Measurements from ENCODE around the gene ADAMTS2.

The ADAMTS2 gene

DNA sequence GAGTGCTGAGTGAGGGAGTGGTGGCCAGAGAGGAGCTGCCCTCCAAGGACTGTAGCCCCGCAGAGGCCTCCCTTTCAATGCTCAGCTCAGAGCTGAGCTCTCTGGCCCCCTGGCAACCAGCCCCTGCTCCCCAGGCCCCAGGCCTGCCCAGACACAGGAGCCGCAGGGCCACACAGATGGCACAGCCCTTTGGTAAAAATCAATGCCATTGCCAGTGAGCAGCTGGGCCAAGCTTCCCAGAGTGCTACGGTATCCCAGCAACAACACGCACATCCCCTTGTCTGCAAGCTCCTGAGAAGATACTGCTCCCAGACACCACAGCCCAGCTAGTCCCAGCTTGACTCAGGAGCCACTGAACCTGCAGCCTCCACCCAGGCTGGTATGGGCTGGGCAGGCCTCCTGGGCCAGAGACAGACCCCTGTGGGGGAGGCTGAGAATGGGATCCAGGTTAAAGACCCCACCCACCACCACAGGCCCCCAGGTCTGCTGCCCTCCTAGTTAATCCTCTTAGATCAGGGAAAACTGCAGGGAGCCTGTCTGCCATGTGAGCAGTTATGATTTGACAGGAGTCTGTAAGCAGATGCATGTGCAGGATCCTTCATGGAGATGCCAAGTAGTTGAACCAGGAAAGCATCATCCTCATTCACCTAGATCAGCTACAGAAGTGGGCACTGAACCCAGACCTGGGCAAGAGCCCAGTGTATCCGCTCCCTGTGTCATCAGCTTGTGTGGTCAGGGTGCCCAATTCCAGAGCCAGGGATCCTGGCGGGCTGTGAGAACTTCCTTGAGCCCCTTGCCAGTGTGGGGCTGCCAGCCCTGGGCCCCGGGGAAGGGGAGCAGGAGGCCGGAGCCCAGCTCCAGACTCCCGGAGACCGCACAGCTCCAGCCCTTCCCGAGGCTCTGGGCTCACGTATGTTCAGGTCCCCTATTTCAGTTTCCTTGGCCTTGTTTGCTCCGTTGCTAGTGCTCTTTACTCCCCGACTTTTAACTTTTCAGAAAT lies 26.7 kb upstream of the ADAMTS2 start:
- no peak for DNase-seq (ENCODE audit: low spot score)

DNA sequence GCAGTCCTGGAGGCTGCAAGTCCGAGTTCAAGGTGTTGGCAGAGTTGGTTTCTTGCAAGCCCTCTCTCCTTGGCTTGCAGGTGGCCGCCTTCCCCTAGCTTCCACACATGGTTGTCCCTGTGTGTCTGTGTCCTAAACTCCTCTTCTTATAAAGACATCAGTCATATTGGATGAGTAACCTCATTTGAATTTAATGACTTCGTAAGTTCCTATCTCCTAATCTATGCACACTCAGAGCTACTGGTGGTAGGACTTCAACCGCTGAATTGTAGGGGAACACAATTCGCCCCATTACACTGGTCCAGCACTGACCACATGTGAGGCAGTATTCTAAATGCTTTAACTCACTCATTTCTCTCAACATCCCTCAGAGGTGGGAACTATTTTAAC lies 25.9 kb upstream of the ADAMTS2 start:
- DNase-seq (ENCODE audit: low spot score) = no peak

DNA sequence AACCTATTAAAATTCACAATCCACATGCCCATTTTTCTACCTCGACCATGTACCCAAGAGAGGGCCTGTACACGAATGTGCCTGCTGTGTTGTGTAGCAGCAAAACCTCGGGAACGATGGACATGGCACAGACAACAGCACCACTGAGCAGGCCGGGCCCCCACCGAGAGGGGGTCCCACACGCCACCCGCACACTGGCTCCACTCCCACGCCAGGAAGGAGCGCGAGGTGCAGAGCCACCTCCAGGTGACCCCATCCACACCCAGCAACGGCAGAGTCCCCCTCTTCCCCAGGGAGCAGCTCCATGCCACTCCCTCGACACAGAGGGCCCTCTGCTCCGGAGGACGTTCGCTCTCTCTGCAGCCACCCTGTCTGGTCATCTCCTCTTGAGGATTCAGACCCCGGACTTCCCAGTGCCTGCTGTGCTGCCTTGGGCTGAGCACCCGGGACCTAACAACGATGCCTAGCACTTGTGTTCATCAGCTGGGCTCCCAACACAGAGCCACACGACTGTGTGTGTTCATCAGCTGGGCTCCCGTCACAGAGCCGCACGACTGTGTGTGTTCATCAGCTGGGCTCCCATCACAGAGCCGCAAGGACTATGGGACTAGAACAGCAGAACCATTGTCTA lies 25.3 kb upstream of the ADAMTS2 start:
- DNase-seq (ENCODE audit: low spot score) = no peak

DNA sequence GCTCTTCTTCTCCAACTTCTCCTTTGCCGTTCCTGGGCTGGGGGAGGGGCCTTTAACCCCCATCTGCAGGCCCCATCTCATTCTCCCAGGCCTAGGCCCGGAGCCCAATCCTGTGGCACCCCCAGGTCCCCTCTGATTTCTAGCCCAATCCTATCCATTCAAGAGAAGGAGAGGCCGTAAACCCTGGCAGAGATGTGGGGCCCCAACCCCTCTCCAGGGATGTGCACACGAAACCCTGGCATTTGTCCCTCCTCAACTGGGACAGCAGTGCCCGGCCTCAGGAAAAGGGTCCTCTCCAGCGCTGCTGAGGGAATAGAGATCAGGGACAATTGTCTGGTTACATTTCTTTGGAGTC lies 24.2 kb upstream of the ADAMTS2 start:
- no peak for DNase-seq (ENCODE audit: low spot score)

DNA sequence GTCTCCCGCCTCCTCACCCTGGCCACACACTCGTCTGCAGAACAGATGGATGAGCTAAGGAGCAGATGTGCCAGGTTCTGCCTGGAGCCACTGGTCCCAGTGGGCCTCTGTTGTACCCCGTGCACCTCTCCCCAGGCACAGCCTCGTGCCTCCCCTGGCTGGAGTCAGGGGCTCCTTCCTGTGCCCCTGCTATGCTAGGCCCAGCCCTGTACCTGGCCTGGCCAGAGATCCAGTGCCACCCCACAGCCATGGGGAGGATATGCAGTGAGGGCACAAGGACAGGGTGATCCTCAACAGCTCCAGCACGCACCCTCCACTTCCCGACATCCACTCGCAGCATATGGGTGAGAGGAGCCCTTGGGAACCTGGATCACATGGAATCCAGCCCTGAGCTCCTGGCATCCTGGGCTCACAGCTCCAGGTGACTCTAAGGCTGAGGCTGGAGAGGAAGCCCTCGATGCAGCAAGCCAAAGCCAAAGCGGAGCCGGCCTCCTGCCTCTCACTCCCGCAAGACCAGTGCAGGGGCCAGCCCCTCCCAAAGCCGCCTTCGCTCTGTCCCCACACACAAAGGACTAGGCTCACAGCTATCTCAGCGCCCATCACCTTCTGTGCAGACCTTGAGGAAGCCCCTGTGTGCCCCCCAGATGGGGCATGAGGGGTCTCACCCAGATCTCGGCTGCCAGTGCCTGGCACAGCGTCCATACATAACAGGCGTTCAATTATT lies 23.7 kb upstream of the ADAMTS2 start:
- no peak for DNase-seq (ENCODE audit: low spot score)

DNA sequence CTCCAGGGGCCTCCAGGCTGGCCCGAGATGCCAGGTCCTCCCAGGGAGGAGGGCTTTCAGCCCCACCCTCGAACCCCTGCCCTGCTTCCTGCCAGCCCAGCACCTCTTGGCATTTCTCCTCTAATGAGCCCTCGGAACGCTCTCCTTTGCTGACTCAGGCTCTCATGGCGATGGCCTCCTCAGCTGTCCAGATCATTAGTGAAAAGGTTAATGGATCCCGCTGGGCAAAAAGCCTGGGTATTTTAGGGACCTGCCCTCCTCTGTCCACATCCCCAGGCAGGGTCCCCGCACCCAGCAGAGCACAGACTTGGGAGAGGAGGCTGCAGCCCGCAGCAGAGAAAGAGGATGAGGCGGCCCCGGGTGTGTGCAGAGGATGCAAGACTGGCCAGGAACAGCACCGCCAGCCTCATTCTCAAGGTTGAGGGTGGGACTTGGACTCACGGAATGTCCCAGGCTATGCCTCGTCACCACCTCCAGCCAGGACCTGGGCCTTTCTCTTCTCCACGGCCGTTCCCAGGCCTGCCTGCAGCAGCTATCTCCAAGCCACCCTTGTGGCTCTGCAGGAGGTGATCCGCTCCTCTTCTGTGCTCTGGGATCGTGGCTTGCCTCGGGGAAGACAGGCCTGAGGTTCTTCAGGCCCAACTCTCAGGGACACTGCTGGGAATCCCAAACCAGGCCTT lies 23.0 kb upstream of the ADAMTS2 start:
- DNase-seq (ENCODE audit: low spot score) = no peak

DNA sequence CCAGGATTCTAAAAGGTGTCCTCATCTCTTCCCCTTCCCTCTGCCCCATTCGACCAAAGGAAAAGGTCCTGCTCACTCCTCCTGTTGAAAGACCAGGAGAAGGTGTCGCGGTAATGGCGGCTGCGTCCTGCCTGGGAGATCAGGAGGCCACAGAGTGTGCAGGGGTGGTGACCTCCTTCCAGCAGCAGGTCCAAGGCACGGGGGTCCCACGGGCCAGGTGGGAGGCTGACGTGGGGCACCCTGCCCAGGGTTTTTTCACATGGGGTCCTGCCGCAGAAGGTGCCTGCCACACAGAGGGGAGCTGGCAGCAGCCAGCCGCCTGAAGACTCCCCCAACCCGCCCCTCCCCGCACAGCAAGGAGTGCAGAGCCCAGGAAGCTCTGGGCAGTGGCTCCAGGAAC lies 22.2 kb upstream of the ADAMTS2 start:
- no peak for DNase-seq (ENCODE audit: low spot score)

DNA sequence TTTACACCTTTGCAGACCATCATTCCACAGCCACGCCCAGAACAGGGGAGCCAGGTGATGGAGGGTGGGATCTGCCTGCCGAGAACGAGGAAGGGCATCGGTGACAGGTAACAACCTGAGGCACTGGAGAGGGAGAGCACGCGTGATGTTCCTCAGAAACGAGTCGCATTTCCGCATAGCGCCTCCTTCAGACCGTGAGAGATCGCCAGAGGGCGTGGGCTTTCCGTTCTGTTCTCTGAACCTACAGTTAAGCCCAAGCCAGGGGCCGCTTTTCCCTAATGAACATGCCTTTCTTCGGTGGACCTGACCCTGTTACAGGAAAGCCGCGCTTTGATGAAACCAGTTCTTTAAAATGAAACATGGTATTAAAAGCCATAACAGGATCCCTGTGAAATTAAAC lies 17.1 kb upstream of the ADAMTS2 start:
- DNase-seq (ENCODE audit: low spot score) = no peak

DNA sequence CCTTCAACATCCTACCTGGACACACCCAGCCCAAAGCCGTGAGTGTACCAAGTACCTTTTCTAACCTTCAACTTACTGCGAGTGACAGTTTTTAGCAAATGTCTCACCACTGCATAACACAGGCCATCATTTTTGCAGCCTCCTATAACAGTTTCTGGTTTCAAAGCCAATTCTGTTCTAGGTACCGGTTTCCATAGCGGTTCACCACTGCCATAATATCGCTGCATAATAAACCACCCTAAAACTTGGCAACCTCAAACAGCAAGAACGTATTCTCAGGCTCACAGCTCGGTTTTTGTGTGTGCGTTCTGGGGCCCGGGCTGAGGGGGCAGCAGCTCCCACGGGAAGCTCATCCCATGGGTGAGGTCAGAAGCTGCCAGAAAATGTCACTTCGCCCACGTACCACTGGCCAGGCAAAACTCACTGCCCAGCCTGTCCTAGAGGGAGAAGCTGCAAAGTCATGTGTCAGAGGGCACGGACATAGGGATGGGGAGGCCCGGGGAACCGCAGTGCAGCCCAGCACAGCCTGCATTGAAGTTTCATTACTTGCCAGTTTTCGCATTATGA lies 15.9 kb upstream of the ADAMTS2 start:
- DNase-seq (ENCODE audit: low spot score) = no peak

DNA sequence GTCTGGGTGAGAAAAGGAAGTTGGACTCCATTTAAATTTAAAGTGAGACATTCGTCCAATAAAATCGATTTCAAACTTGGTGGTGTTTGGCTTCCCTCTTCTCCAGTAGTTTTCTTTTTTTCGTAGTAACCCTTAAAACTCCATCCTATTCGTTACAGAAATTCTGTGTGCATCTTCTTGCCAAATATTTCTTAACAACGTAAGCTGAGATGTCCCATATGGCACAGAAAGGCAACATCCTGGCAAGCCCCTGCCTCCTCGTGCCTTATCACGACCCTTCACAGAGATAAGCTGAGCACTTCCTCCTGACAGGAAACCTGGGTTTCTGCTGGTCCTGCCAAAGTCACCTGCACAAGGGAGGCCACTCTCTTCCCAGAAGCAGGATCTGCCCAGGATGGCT lies 11.8 kb upstream of the ADAMTS2 start:
- DNase-seq (ENCODE audit: low spot score) = no peak

DNA sequence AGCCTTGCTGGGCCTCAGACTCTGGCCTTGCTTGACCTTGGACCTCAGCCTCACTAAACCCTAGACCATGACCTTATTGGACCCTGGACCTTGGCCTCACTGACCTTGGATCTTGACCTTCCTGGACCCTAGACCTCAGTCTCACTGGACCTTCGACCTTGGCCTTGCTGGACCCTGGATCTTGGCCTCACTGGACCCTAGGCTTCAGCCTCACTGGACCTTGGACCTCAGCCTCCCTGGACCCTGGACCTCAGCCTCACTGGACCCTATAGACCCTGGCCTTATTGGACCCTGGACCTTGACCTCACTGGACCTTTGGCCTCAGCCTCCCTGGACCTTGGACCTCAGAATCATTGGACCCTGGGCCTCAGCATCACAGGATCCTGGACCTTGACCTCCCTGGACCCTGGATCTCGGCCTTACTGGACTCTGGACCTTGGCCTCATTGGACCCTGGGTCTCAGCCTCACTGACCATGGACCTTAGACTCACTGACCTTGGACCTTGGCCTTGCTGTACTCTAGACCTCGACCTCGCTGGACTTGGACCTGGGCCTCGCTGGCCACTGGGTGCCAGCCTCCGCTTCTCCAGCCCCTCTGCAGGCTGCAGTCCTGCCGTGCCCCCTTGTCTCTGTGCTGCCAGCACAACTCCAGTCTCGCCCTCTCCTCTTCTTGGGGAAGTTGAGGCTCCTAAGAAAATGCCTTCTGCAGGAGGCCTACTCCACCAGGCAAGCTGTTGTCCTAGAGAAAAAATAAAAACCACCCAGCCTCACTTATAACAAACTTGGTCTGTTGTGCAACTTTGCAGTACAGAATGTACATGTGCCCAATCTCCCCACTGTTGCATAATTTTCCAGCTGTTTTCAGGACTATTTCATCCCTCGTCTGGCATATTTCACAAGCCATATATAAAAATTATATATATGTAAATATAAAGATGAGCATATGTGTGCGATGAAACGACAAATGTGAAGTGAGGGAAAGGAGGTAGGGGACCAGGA lies 11.0 kb upstream of the ADAMTS2 start:
- no peak for DNase-seq (ENCODE audit: low spot score)

DNA sequence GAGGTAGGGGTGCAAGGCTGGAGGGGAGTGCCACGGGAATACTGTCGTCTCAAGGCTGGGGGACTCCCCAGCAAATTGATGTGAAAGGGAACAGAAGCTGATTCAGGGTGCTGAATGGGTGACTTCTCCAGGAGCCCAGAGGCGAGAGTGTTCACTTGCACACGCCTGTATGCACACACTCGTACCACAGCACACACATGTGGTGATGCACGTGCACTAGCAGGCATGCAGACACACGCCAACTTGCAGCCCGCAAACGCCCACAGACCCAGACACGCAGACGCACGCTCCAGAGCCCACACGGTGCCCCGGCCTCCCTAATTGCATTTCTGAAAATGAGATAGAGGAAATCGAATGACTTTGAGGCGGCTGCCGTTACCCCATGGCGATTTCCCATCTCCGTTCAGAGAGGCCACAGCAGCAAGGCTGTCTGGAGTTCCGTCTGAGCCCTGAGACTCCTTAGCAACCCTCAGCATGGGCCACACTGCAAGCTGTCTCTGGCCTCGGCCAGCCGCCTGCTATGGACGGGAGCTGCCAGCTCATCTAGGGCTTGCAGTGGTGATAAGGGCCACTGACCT lies 9.1 kb upstream of the ADAMTS2 start:
- DNase-seq (ENCODE audit: low spot score) = no peak

DNA sequence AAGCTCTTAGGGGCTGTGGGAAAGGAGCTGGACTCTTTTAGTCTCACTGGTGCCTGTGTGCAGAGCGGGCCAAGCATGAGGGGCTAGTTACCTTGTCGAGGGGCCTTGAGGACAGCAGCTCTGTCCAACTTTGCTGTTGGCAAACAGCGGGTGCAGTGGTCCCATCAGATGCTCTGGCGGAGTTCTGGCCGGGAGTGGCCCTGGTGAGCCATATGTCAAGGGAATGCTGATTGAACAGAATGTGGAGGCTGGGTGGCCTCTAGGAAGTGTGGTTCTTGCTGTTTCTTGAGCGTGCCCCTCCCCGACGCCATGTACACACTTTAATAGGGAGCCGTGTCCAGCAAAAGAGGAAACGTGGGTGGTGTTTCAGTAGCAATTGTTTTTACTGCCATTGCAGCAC lies 3.6 kb upstream of the ADAMTS2 start:
- DNase-seq (ENCODE audit: low spot score) = no peak

DNA sequence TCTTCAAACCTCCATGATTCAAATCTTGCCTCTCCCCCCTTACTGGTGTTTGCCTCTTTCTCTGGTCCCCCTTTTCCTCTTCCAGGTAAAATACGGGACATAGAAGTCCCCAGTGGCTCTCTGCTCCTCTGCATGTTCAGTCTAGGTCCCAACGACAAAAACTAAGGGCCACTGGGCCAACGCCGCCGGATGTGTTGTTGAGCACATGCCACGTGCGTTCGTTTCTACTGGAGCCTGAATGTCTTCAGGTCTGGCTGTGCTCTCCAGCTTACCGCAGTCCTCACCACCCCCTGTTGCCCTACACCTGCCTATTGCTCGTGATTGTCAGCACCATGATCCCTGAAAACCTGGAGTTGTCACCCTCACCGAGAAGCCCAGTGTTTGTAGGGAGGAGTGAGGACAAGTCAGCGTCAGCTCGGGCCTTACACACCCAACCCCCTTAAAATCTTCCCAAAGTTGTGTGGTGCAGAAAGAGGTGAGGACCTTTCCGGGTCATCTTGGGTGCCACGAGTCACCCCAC lies 2.8 kb upstream of the ADAMTS2 start:
- no peak for DNase-seq (ENCODE audit: low spot score)

DNA sequence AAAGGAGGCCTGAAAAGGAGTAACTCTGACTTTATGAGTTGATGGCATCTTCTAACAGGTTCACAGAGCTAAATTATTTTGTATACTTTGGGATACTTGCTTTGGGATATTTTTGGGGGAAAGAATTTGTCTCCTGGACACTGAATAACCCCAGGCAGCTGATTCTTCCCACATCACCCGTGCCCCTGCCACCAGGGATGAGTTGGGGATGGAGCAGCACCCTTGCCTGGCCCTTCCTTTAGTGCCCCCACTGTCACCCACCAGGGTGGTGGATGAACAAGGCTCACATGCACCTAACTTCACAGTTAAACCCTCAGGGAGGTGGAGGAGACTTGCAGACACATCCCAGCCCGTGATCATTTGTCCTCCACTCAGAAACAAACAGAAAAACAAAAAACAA lies 2.3 kb upstream of the ADAMTS2 start:
- no peak for DNase-seq (ENCODE audit: low spot score)

DNA sequence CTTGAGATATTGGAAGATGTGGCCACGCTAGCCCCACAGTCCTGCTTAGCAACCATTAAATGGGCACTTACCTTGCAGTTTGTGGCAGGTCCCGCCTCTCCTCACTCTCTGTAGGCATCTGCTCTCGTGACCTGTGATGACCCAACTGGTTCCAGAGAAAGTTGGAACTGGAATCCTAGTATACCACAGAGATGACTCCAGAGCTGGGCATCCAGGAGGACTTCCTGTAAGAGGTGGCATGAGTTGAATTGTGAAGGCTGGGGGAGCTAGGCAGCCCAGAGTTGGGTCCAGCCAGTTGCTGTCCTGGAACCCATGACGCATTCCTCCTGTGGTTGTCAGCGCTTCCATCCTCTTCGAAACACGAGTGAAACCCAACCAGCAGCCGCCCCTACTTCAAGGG lies 1.6 kb upstream of the ADAMTS2 start:
- DNase-seq (ENCODE audit: low spot score) = no peak

DNA sequence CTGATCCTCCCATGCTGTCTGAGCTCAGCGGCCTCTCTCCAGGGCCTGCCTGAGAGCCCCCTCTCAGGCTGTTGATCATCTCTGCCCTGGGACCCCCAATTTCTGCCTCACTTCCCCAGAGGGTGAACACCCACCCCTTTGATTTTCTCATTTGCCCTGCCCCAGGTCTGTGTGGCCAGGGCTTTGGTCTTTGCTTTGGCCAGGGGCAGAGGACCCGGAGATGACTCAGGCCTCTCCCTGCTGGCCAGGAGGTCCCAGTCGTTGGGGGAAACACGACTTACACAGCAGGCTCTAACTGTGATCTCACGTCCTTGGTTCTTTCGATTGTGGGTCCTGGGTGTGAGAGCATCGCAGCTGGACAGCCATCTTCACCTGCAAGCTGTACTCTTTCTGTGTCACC lies 1.1 kb upstream of the ADAMTS2 start:
- DNase-seq (ENCODE audit: low spot score) = no peak

DNA sequence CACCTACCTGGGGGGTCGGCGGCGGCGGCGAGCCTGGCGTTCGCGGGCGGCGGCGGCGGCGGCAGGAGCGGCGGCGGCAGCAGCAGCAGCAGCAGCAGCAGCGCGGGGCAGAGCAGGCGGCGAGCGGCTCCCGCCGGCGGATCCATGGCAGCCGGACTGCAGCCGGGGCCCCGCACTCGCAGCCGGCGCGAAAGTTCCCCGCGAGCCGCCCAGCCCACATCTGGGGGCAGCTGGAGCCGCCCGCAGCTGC lies 153 bp downstream of the ADAMTS2 start:
- no peak for DNase-seq (ENCODE audit: low spot score)

DNA sequence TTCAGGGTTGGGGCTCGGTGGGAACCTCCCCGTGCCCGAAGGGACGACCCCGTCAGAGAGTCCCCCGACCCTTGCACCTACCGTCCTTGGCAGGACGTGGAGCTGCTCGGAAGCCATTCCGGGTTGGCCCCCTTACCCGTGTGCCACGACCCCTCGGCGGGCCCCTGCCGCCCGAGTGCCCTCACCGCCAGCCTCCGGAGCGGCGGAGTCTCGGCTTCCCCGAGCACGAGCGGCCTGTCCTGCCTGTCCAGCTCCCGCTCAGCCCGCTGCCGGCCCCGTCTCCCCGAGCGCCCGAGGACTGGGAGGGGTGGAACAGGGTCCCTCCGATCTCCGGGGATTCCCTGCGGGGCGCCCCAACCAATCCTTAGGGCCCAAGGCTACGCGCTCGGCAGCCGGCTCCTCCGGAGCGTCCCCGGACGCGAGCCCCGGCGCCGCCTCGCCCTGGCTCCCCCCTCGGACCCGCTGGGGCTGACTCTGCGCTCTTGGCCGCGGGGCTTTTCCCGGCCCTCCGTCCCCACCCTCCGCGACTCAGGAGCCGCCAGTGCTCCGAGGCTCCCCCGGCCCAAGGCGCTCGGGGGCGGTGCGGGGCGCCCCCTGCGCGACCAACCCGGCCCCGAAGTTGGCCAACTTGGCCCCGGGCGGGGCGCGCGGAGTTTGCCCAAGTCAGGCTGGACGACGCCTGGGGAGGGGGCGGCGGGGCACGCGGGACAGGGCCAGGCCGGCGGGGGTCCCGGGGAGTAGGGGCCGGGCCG lies 654 bp downstream of the ADAMTS2 start:
- no peak for DNase-seq (ENCODE audit: low spot score)

All from hematopoietic multipotent progenitor cell treated with erythropoietin and hydrocortisone succinate and interleukin-3 and kit ligand, for 15 days (in vitro differentiated cells).